B cell (primary cell): ENCODE results near the gene POU2F3. TPM values are rescaled to one million over a fixed set of nuclear protein-coding genes. Genes with fewer than 3 reads are reported as not detected.

Experiments used
- ATAC-seq: fragments of 200-7000 bp; cut with Tn5 transposase; one replicate; pipeline ENCODE4 v1.10.0; 2021; ENCODE audit warnings: low read depth, mild to moderate bottlenecking, moderate number of reproducible peaks, moderate library complexity
- CTCF ChIA-PET: fragments of 350-600 bp; sonication (Branson Sonifier 250); formaldehyde crosslinking; loops from one replicate; lab custom pipeline; 2021; ENCODE audit warnings: antibody characterized with exemption, inconsistent platforms; lab: Charles Lee
- POLR2A ChIA-PET: fragments of 350-600 bp; sonication (Branson Sonifier 250); formaldehyde crosslinking; loops from one replicate; lab custom pipeline; 2021; ENCODE audit warnings: antibody characterized with exemption; lab: Charles Lee
- DNase-seq: peaks from one replicate; pipeline ENCODE4 v3.0.0; 2013
- H2AFZ ChIP-seq: 2 replicates; pipeline ENCODE4 v1.6.1; 2012; ENCODE audit warnings: mild to moderate bottlenecking, low read depth, low read length; ENCODE audit not compliant: insufficient read depth, poor library complexity, severe bottlenecking
- H3K27ac ChIP-seq, 2 donors: 1 replicate in 1 of 2; 2 replicates in 1 of 2; pipeline ENCODE4 v1.5.1; 2012 to 2013; ENCODE audit warnings: low read length in 2 of 2, mild to moderate bottlenecking in 2 of 2, moderate library complexity in 1 of 2
- H3K27me3 ChIP-seq, 4 experiments: fragments of 200-600 bp in 1 of 4; sonication (generic) in 1 of 4; replicated peaks in 1 of 4; 1 replicate in 2 of 4; 2 replicates in 2 of 4; pipeline versions ENCODE4 v1.6.1 to v1.7.0; 2013 to 2016; ENCODE audit warnings: low read length in 3 of 4, mild to moderate bottlenecking in 2 of 4, mixed read lengths in 1 of 4, moderate library complexity in 1 of 4; ENCODE audit not compliant: insufficient read depth in 4 of 4, control insufficient read depth in 3 of 4; ENCODE audit errors: control extremely low read depth in 1 of 4
- H3K36me3 ChIP-seq, 2 experiments: replicated peaks in 1 of 2; 1 replicate in 1 of 2; 2 replicates in 1 of 2; pipeline versions ENCODE4 v1.6.1 to v1.7.1; 2013; ENCODE audit warnings: low read length in 1 of 2; ENCODE audit not compliant: insufficient read depth in 2 of 2, control insufficient read depth in 1 of 2; ENCODE audit errors: control extremely low read depth in 1 of 2, extremely low read depth in 1 of 2
- H3K4me1 ChIP-seq, 2 donors: fragments of 200-600 bp in 1 of 2; sonication (generic) in 1 of 2; 1 replicate in 1 of 2; 2 replicates in 1 of 2; pipeline versions ENCODE4 v1.5.1 to v1.6.1; 2013 to 2017; ENCODE audit warnings: low read length in 2 of 2; ENCODE audit not compliant: control insufficient read depth in 2 of 2, insufficient read depth in 2 of 2
- H3K4me2 ChIP-seq: replicated peaks from 2 replicates; pipeline ENCODE3; 2012; ENCODE audit warnings: mild to moderate bottlenecking, low read depth, low read length; ENCODE audit not compliant: poor library complexity, severe bottlenecking
- H3K4me3 ChIP-seq, 5 experiments: fragments of 200-600 bp in 1 of 5; sonication (generic) in 1 of 5; 1 replicate in 3 of 5; 2 replicates in 2 of 5; pipeline versions ENCODE4 v1.5.1 to v1.7.0; 2011 to 2016; ENCODE audit warnings: low read length in 4 of 5, mild to moderate bottlenecking in 4 of 5, low read depth in 2 of 5, control low read depth in 1 of 5, moderate library complexity in 1 of 5; ENCODE audit not compliant: insufficient read depth in 1 of 5; ENCODE audit errors: control extremely low read depth in 1 of 5, extremely low read depth in 1 of 5
- H3K79me2 ChIP-seq: fragments of 200-600 bp; sonication (generic); one replicate; pipeline ENCODE4 v1.6.0; 2016; ENCODE audit warnings: low read length; ENCODE audit not compliant: control insufficient read depth, insufficient read depth
- H3K9ac ChIP-seq: fragments of 200-600 bp; sonication (generic); 2 replicates; pipeline ENCODE4 v1.6.1; 2017; ENCODE audit warnings: mild to moderate bottlenecking, low read length, moderate library complexity
- H3K9me3 ChIP-seq, 3 donors: one replicate each; pipeline versions ENCODE4 v1.6.1 to v1.7.1; 2013; ENCODE audit warnings: low read length in 2 of 3; ENCODE audit not compliant: control insufficient read depth in 2 of 3, insufficient read depth in 1 of 3; ENCODE audit errors: control extremely low read depth in 1 of 3
- H4K20me1 ChIP-seq: 2 replicates; pipeline ENCODE4 v1.6.0; 2012; ENCODE audit warnings: mild to moderate bottlenecking, low read length; ENCODE audit not compliant: insufficient read depth, control insufficient read depth, poor library complexity, severe bottlenecking
- H3K27ac Mint-ChIP-seq: one replicate; pipeline ENCODE4 v1.8.0; 2021; ENCODE audit warnings: mixed read lengths
- H3K27me3 Mint-ChIP-seq: one replicate; pipeline ENCODE4 v1.8.0; 2021; ENCODE audit warnings: mixed read lengths
- H3K4me1 Mint-ChIP-seq: one replicate; pipeline ENCODE4 v1.8.0; 2021; ENCODE audit warnings: mixed read lengths
- H3K4me3 Mint-ChIP-seq: one replicate; pipeline ENCODE4 v1.8.0; 2021; ENCODE audit warnings: mixed read lengths
- H3K9me3 Mint-ChIP-seq: one replicate; pipeline ENCODE4 v1.8.0; 2022; ENCODE audit warnings: mixed read lengths; ENCODE audit not compliant: insufficient read depth
- CTCF ChIP-seq: fragments of 200-600 bp; IDR thresholded peaks from one replicate; pipeline ENCODE4 v1.8.0; 2022; ENCODE audit warnings: antibody characterized with exemption, mild to moderate bottlenecking
- EZH2 ChIP-seq: IDR thresholded peaks from 2 replicates; pipeline ENCODE4 v1.6.1; 2012; ENCODE audit warnings: borderline replicate concordance, low read depth, mild to moderate bottlenecking, moderate library complexity, low read length; ENCODE audit not compliant: insufficient read depth, poor library complexity, severe bottlenecking
- WGBS: methylation state at CpG from one replicate; pipeline ENCODE4 v1.1.5; 2013; ENCODE audit warnings: missing lambda C conversion rate; ENCODE audit not compliant: insufficient coverage; 5-methylcytosine and 5-hydroxymethylcytosine counted together
- intact Hi-C: fragments of 100-400 bp; cut with micrococcal nuclease; formaldehyde crosslinking; loops from one replicate; pipeline ENCODE4 v1.10.0; 2022
- polyA minus RNA-seq: library from RNA; depleted of rRNA, polyadenylated mRNA; stranded (reverse); fragments of >200 nt; gene quantifications from 2 replicates; pipeline ENCODE4 v1.2.3, GENCODE V29; 2012
- polyA plus RNA-seq: library from polyadenylated mRNA; depleted of rRNA; stranded (reverse); fragments of >200 nt; gene quantifications from 2 replicates; pipeline ENCODE4 v1.2.3, GENCODE V29; 2012
- total RNA-seq, 2 donors: library from RNA; stranded (reverse); fragments of 120-200 nt in 1 of 2; gene quantifications; 1 replicate in 1 of 2; 2 replicates in 1 of 2; pipeline versions ENCODE4 v1.2.3 to v1.2.4, GENCODE V29; 2013 to 2022

The POU2F3 gene
- total RNA-seq (not detected in 2 replicates), polyA plus RNA-seq (not detected in 2 replicates), polyA minus RNA-seq (not detected in 2 replicates)
- total RNA-seq (2013), result not detected

- POLR2A ChIA-PET, result no interaction called here
- Histone ChIP-seq H3K9me3 (peaks cover 0 to 3% (median 0%) of the 10 kb centered on the region in 3 donors), H3K79me2 (no peaks in the 10 kb centered on the region), H3K4me3 (no peak within 1 kb of the TSS), H3K4me1 (no peaks in the 10 kb centered on the region), H3K36me3 (no peaks in the 10 kb centered on the region), H3K27ac (no peak within 1 kb of the TSS), H3K4me2 (no peak within 1 kb of the TSS), H4K20me1 (no peaks in the 10 kb centered on the region), H2AFZ (no peak within 1 kb of the TSS), H3K27me3 (peaks cover 0 to 45% (median 11%) of the 10 kb centered on the region in 4 experiments), H3K9ac (no peak within 1 kb of the TSS)
- H3K9me3 Mint-ChIP-seq, result no peaks in the 10 kb centered on the region
- no peak within 1 kb of the TSS for H3K4me3 Mint-ChIP-seq
- ATAC-seq, result no peak
- DNase-seq, result no peak
- WGBS, result 13% methylated on average over 65 of the region's 66 CpGs
- H3K4me1 Mint-ChIP-seq, result no peaks in the 10 kb centered on the region
- H3K27me3 Mint-ChIP-seq, result peaks cover 68% of the 10 kb centered on the region
- no peak within 1 kb of the TSS for H3K27ac Mint-ChIP-seq
- intact Hi-C loops, result no loop called here
- CTCF ChIA-PET, result no interaction called here
- TF ChIP-seq CTCF, result no peak
- TF ChIP-seq EZH2, result no peak
These were observed at the start of gene POU2F3 for GRCh38 chr11:120239713-120240640. Gene POU2F3 (plus strand): TSS chr11:120240140. CDS start chr11:120240344, 204 bp downstream.

- ATAC-seq (no peak), DNase-seq (no peak)
- no peak overlapping the region for H3K4me2 ChIP-seq
- no peak for TF ChIP-seq CTCF
- no peak for TF ChIP-seq EZH2
- 80% methylated on average over 4 of the region's 4 CpGs for WGBS
- no peaks in the 10 kb centered on the region for H3K4me1 ChIP-seq
- CTCF ChIA-PET, result no interaction called here
- no peak overlapping the region for H3K27ac Mint-ChIP-seq
- no peaks in the 10 kb centered on the region for H3K79me2 ChIP-seq
- intact Hi-C loops, result no loop called here
- no peak overlapping the region for H3K9ac ChIP-seq
- H4K20me1 ChIP-seq, result no peaks in the 10 kb centered on the region
- H3K4me3 Mint-ChIP-seq, result no peak overlapping the region
- no peaks in the 10 kb centered on the region for H3K4me1 Mint-ChIP-seq
- no peaks in the 10 kb centered on the region for H3K9me3 Mint-ChIP-seq
- no peak overlapping the region for H2AFZ ChIP-seq
- peaks cover 25% of the 10 kb centered on the region for H3K27me3 Mint-ChIP-seq
- H3K27me3 ChIP-seq, result peaks cover 0 to 6% (median 0%) of the 10 kb centered on the region in 4 experiments
- H3K4me3 ChIP-seq, result no peak overlapping the region
- no peak overlapping the region for H3K27ac ChIP-seq
- no peaks in the 10 kb centered on the region for H3K36me3 ChIP-seq
- POLR2A ChIA-PET, result no interaction called here
- H3K9me3 ChIP-seq, result no peaks in the 10 kb centered on the region
These were observed 48.9 kb upstream of the POU2F3 start for GRCh38 chr11:120191058-120191457.
